GM18873 (cell line): Measurements from ENCODE around the gene GIMAP1.
"Not testable (repeated sequence)": the region's sequence is repeated elsewhere in the genome, so short reads cannot be mapped to it uniquely, and the experiment has no call there.

ENCODE experiments used
- ATAC-seq: cut with Tn5 transposase; IDR thresholded peaks from one replicate; pipeline ENCODE4 v1.9.1; 2021; ENCODE audit warnings: mild to moderate bottlenecking, moderate library complexity, moderate number of reproducible peaks; ENCODE audit not compliant: unreplicated experiment, low FRiP score

Gene GIMAP1

GRCh38 chr7:150716368-150716767, at the start of gene GIMAP1:
GIMAP1 (plus strand) TSS chr7:150716613; CDS start chr7:150719048, 2,435 bp downstream.
- ATAC-seq = no peak

DNA sequence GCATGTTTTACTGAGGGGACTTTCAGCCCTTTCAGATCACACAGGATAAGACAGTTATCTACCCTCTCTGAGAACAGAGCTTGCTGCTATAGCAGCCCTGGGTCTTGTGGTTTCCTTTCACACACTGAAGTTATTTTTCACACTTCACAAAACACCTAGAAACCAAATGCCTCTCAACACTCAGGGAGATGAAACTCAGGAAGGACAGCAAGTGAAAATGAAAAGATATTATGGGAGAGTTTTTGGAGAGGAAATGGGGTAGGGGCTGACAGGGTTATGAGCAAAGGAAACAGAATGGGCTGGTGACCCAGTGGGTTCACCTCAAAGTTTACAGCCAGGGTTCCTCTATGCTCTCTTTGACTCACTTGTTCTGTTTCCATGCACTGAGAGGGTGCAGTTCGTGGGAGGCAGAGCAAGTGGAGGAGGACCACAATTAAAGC, 47.9 kb upstream of the GIMAP1 start:
- peak; percentile 68 for ATAC-seq

- no peak for ATAC-seq
Observed at GRCh38 chr7:150668977-150669376, 47.4 kb upstream of the GIMAP1 start.

DNA sequence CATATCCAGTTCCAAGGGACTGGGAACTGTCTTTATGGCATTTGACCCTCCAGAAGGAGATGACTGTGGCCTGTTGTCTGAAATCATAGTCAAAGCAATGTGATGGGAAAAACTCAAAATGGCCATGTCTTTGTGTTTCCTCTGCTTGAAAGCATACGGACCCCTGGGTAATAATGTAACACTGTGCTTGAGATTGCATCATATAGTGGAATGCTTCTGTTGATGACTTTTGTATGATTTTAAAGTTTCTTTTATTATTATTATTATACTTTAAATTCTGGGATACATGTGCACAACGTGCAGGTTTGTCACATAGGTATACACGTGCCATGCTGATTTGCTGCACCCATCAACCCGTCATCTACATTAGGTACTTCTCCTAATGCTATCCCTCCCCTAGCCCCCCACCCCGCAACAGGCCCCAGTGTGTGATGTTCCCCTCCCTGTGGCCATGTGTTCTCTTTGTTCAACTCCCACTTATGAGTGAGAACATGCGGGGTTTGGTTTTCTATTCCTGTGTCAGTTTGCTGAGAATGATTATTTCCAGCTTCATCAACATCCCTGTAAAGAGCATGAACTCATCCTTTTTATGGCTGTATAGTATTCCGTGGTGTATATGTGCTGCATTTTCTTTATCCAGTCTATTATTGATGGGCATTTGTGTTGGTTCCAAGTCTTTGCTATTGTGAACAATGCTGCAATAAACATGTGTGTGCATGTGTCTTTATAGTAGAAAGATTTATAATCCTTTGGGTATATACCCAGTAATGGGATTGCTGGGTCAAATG, 44.4 kb upstream of the GIMAP1 start:
- not testable (repeated sequence) for ATAC-seq

DNA sequence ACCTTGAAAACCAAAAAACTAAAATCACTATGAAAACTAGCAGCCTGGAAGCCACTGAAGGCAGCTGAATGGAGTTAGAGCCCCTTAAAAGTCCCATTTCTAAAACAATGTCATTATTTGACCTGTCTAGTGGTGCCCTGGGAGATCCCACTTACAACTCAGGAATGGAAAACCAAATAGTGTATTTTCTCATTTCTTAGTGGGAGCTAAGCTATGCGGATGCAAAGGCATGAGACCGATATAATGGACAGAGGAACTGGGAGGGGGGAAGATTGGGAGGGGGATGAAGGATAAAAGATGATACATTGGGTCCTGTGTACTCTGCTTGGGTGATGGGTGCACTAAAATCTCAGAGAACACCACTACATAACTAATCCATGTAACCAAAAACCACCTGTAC, 40.7 kb upstream of the GIMAP1 start:
- ATAC-seq = no peak

- not testable (repeated sequence) for ATAC-seq
Observed at GRCh38 chr7:150676276-150676675, 40.1 kb upstream of the GIMAP1 start.

- not testable (repeated sequence) for ATAC-seq
Observed at GRCh38 chr7:150676854-150677253, 39.6 kb upstream of the GIMAP1 start.

- not testable (repeated sequence) for ATAC-seq
Observed at GRCh38 chr7:150678601-150679000, 37.8 kb upstream of the GIMAP1 start.

DNA sequence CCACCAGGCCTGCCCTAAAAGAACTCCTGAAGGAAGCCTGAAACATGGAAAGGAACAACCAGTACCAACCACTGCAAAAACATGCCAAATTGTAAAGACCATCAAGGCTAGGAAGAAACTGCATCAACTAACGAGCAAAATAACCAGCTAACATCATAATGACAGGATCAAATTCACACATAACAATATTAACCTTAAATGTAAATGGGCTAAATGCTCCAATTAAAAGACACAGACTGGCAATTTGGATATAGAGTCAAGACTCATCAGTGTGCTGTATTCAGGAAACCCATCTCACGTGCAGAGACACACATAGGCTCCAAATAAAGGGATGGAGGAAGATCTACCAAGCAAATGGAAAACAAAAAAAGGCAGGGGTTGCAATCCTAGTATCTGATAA, 36.0 kb upstream of the GIMAP1 start:
- not testable (repeated sequence) for ATAC-seq

DNA sequence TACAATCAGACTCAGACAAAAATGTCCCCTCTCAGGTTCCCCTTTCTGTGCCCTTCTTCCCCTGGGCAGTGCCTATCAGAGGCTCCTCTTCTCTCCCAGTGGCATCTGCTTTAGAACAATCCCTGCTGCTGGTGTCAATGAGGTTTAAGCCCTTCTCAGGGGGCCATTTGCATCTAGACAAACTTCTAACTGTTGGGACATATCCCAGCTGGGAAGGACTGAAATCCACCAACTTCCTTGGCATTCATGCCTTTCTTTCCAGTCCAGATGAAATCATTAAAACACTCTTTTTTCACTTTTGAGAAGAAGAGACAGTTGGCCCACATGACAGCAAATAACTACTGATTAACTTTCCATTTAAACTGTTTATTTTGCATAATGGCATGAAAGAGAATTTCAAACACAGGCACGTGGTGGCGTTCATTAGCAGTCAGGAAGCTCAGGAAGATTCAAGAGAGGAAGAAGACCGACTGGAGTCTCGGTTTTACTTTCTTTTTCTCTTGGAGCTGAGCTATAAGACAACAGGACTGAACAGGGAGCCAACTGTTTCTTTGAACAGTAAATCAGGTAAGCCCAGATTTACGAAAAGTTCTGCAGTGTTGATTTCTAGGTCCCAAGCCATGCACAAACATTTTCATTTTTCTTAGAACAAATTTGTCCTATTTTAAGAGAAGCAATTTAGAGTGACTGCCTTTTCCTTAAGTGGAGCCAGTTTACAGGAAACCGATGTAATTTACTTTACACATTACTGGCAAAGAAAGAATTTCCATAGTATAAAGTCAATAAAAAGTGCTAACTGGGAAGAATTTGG, 31.0 kb upstream of the GIMAP1 start, which contains the start of gene GIMAP2:
Gene GIMAP2 (plus strand): TSS at position 488 of the 811 bp plus-strand sequence. CDS start 1,354 bp downstream, outside the sequence.
- peak; percentile 72 for ATAC-seq

GRCh38 chr7:150686030-150686631, 30.3 kb upstream of the GIMAP1 start:
- ATAC-seq = peak; percentile 27

- ATAC-seq = no peak
Observed at GRCh38 chr7:150688630-150689029, 27.8 kb upstream of the GIMAP1 start.

- no peak for ATAC-seq
Observed at GRCh38 chr7:150695654-150696053, 20.8 kb upstream of the GIMAP1 start.

DNA sequence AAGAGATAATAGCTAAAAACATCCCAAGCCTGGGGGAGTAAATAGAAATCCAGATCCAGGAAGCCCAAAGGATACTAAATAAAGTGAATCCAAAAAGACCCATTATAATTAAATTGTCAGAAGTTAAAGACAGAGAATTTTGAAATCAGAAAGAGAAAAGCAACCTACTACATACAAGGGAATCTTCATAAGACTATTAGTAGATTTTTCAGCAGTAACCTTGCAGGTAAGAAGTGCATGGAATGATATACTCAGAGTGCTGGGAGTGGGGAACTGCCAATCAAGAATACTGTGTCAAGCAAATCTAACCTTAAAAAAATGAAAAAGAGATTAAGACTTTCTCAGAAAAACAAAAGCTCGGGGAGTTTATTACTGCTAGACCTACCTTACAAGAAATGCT, 13.2 kb upstream of the GIMAP1 start:
- ATAC-seq = no peak

GRCh38 chr7:150715293-150715692, 1.1 kb upstream of the GIMAP1 start:
- no peak for ATAC-seq

- ATAC-seq = no peak
Observed at GRCh38 chr7:150715738-150716137, 675 bp upstream of the GIMAP1 start.

GRCh38 chr7:150716939-150717338, 526 bp downstream of the GIMAP1 start:
- no peak for ATAC-seq

DNA sequence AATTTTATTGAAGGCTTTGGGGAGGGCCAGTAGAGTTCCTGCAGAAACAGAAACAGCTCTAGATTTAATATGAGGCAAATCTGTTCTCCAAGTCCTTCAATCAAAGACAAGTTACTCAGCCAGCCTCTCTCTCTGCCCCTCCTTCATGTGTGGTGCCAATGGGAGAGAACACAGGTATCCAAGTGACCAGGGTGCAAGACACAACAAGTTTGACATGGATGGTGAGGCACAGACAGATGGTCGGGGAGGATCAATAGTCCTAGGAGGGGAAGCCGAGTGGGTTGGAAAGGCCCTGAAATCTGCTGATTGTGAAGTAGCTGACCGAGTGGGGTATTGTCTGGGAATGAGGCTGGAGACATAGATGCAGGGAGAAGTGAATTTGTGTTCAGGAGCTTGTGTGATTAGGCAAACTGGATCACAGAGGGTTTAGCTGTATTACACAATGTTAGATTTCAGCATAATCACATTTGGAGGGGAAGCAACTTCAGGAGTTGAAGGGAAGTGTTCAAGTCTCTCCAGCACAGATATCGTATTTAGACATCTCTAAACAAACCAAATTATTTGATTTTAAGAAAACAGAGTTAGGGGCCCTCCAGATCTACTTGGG, 1.5 kb downstream of the GIMAP1 start:
- no peak for ATAC-seq

GRCh38 chr7:150719436-150719835, 3.0 kb downstream of the GIMAP1 start:
- ATAC-seq = no peak
